IMR-90 (cell line): ENCODE measurements around the gene RELL2. TPM values are rescaled to one million over a fixed set of nuclear protein-coding genes. Genes with fewer than 3 reads are reported as not detected.

Source experiments
- ATAC-seq: fragments of 200-7000 bp; cut with Tn5 transposase; 2 replicates; pipeline ENCODE4 v1.9.1; 2020; ENCODE audit warnings: low read depth, mild to moderate bottlenecking, moderate library complexity
- BruUV-seq: library from RNA; stranded (reverse); fragments of 400-500 nt; replicated peaks from 2 replicates; lab custom pipeline; 2021; lab: Mats Ljungman, UMichigan
- CTCF ChIA-PET: fragments of 300-600 bp; formaldehyde crosslinking; extraction: SDS; loops from one replicate; lab custom pipeline; 2021; ENCODE audit warnings: antibody characterized with exemption; lab: Yijun Ruan, JAX
- POLR2A ChIA-PET: fragments of 300-600 bp; sonication (Branson Sonifier 250); formaldehyde crosslinking; loops from one replicate; lab custom pipeline; 2022; ENCODE audit warnings: antibody characterized with exemption; ENCODE audit not compliant: unreplicated experiment; lab: Charles Lee
- DNase-seq: peaks from one replicate; pipeline ENCODE4 v3.0.0; 2013
- H2AFZ ChIP-seq: replicated peaks from 2 replicates; pipeline ENCODE3; 2013; ENCODE audit warnings: low read length, mild to moderate bottlenecking; ENCODE audit not compliant: poor library complexity
- H2AK5ac ChIP-seq: 2 replicates; pipeline ENCODE4 v1.6.1; 2013; ENCODE audit warnings: low read depth, low read length, inconsistent platforms
- H2AK9ac ChIP-seq: replicated peaks from 2 replicates; pipeline ENCODE3; 2013; ENCODE audit warnings: mild to moderate bottlenecking, low read depth, low read length, moderate library complexity; ENCODE audit not compliant: poor library complexity
- H2BK120ac ChIP-seq: 2 replicates; pipeline ENCODE4 v1.6.1; 2013; ENCODE audit warnings: low read depth, low read length, inconsistent platforms
- H2BK15ac ChIP-seq: 3 replicates; pipeline ENCODE4 v1.6.1; 2013; ENCODE audit warnings: low read depth, low read length, inconsistent platforms
- H2BK20ac ChIP-seq: 2 replicates; pipeline ENCODE4 v1.6.1; 2013; ENCODE audit warnings: low read depth, mild to moderate bottlenecking, inconsistent platforms, low read length, moderate library complexity
- H2BK5ac ChIP-seq: 2 replicates; pipeline ENCODE4 v1.6.1; 2013; ENCODE audit warnings: mild to moderate bottlenecking, low read depth, low read length, inconsistent platforms; ENCODE audit not compliant: poor library complexity, severe bottlenecking
- H3K14ac ChIP-seq: replicated peaks from 2 replicates; pipeline ENCODE4 v1.6.1; 2013; ENCODE audit warnings: low read depth, low read length, inconsistent platforms
- H3K18ac ChIP-seq: 2 replicates; pipeline ENCODE4 v1.6.1; 2013; ENCODE audit warnings: low read depth, low read length, control low read depth
- H3K23ac ChIP-seq: 2 replicates; pipeline ENCODE4 v1.6.1; 2013; ENCODE audit warnings: low read depth, low read length, inconsistent platforms
- H3K27ac ChIP-seq: 2 replicates; pipeline ENCODE4 v1.5.1; 2013; ENCODE audit warnings: mild to moderate bottlenecking, control low read depth, low read length; ENCODE audit not compliant: insufficient read depth
- H3K27me3 ChIP-seq: 2 replicates; pipeline ENCODE4 v1.6.1; 2013; ENCODE audit warnings: low read length; ENCODE audit not compliant: control insufficient read depth, insufficient read depth
- H3K36me3 ChIP-seq: 2 replicates; pipeline ENCODE4 v1.6.1; 2013; ENCODE audit warnings: low read length, mixed read lengths; ENCODE audit not compliant: control insufficient read depth, insufficient read depth
- H3K4ac ChIP-seq: 2 replicates; pipeline ENCODE4 v1.6.1; 2013; ENCODE audit warnings: low read depth, low read length, inconsistent platforms
- H3K4me1 ChIP-seq: 2 replicates; pipeline ENCODE4 v1.6.1; 2013; ENCODE audit warnings: low read length, mixed read lengths; ENCODE audit not compliant: control insufficient read depth, insufficient read depth
- H3K4me2 ChIP-seq: 2 replicates; pipeline ENCODE4 v1.6.1; 2013; ENCODE audit warnings: low read depth, mild to moderate bottlenecking, control low read depth, low read length, moderate library complexity
- H3K4me3 ChIP-seq: 2 replicates; pipeline ENCODE4 v1.5.1; 2013; ENCODE audit warnings: low read depth, mild to moderate bottlenecking, control low read depth, low read length, moderate library complexity; ENCODE audit not compliant: insufficient read depth
- H3K56ac ChIP-seq: 2 replicates; pipeline ENCODE4 v1.6.1; 2013; ENCODE audit warnings: low read length, inconsistent platforms; ENCODE audit not compliant: insufficient read depth; ENCODE audit errors: extremely low read depth
- H3K79me1 ChIP-seq, 2 experiments: 2 replicates each; pipeline ENCODE4 v1.6.1; 2013; ENCODE audit warnings: low read length in 2 of 2, inconsistent platforms in 1 of 2, low read depth in 1 of 2
- H3K9ac ChIP-seq: 2 replicates; pipeline ENCODE4 v1.6.1; 2013; ENCODE audit warnings: low read depth, low read length, control low read depth
- H3K9me1 ChIP-seq: 2 replicates; pipeline ENCODE4 v1.6.1; 2013; ENCODE audit warnings: low read length, inconsistent platforms; ENCODE audit not compliant: insufficient read depth
- H3K9me3 ChIP-seq: 2 replicates; pipeline ENCODE4 v1.6.1; 2013; ENCODE audit warnings: low read length; ENCODE audit not compliant: control insufficient read depth, insufficient read depth
- H4K20me1 ChIP-seq: 2 replicates; pipeline ENCODE4 v1.6.1; 2013; ENCODE audit warnings: low read length, inconsistent platforms; ENCODE audit not compliant: insufficient read depth
- H4K5ac ChIP-seq: 2 replicates; pipeline ENCODE4 v1.6.1; 2013; ENCODE audit warnings: mild to moderate bottlenecking, low read depth, low read length, control low read depth
- H4K8ac ChIP-seq, 2 experiments: 2 replicates each; pipeline ENCODE4 v1.6.1; 2013; ENCODE audit warnings: low read depth in 2 of 2, low read length in 2 of 2, control low read depth in 1 of 2, inconsistent platforms in 1 of 2
- H4K91ac ChIP-seq: 2 replicates; pipeline ENCODE4 v1.6.1; 2013; ENCODE audit warnings: low read depth, low read length, inconsistent platforms; ENCODE audit not compliant: insufficient read depth
- BHLHE40 ChIP-seq: fragments of 150-350 bp; IDR thresholded peaks from 2 replicates; pipeline ENCODE4 v1.6.1; 2016; ENCODE audit warnings: mild to moderate bottlenecking, low read depth, low read length
- CEBPB ChIP-seq: IDR thresholded peaks from 2 replicates; pipeline ENCODE4 v1.6.1; 2012; ENCODE audit warnings: low read depth, low read length, improper control_type of control experiment
- CHD1 ChIP-seq: IDR thresholded peaks from 2 replicates; pipeline ENCODE4 v1.6.1; 2012; ENCODE audit warnings: low read depth, low read length, improper control_type of control experiment
- ELK1 ChIP-seq: fragments of 150-350 bp; IDR thresholded peaks from 2 replicates; pipeline ENCODE4 v1.6.1; 2016; ENCODE audit warnings: low read depth, mild to moderate bottlenecking, low read length, moderate library complexity, borderline replicate concordance
- FOS ChIP-seq: fragments of 150-350 bp; IDR thresholded peaks from 2 replicates; pipeline ENCODE4 v1.6.1; 2016; ENCODE audit warnings: low read depth, low read length
- MAFK ChIP-seq: IDR thresholded peaks from 2 replicates; pipeline ENCODE4 v1.6.1; 2012; ENCODE audit warnings: low read depth, low read length, improper control_type of control experiment
- MAZ ChIP-seq: IDR thresholded peaks from 2 replicates; pipeline ENCODE4 v1.6.1; 2012; ENCODE audit warnings: low read depth, mild to moderate bottlenecking, low read length, improper control_type of control experiment, moderate library complexity, borderline replicate concordance
- MXI1 ChIP-seq: IDR thresholded peaks from 2 replicates; pipeline ENCODE4 v1.6.1; 2012; ENCODE audit warnings: low read depth, mild to moderate bottlenecking, low read length, moderate library complexity, borderline replicate concordance
- NFE2L2 ChIP-seq: fragments of 150-350 bp; IDR thresholded peaks from 2 replicates; pipeline ENCODE4 v1.6.1; 2016; ENCODE audit warnings: low read depth, mild to moderate bottlenecking, low read length
- POLR2A ChIP-seq: IDR thresholded peaks from 2 replicates; pipeline ENCODE4 v1.6.1; 2012; ENCODE audit warnings: mild to moderate bottlenecking, low read depth, low read length
- RCOR1 ChIP-seq: IDR thresholded peaks from 2 replicates; pipeline ENCODE4 v1.6.1; 2012; ENCODE audit warnings: mild to moderate bottlenecking, low read length, improper control_type of control experiment; ENCODE audit not compliant: insufficient replicate concordance
- RFX5 ChIP-seq: IDR thresholded peaks from 2 replicates; pipeline ENCODE4 v1.8.0; 2012; ENCODE audit warnings: low read depth, mild to moderate bottlenecking, low read length, moderate library complexity
- SMC3 ChIP-seq: fragments of 150-350 bp; IDR thresholded peaks from 2 replicates; pipeline ENCODE4 v1.6.1; 2016; ENCODE audit warnings: low read depth, mild to moderate bottlenecking, antibody characterized with exemption, low read length, moderate library complexity
- USF2 ChIP-seq: fragments of 150-350 bp; IDR thresholded peaks from 2 replicates; pipeline ENCODE4 v1.6.1; 2017; ENCODE audit warnings: mild to moderate bottlenecking, antibody characterized with exemption, low read length, low read depth
- WGBS, 2 experiments: methylation state at CpG; one replicate each; pipeline versions ENCODE4 v1.1.5 to v1.1.7; 2013; ENCODE audit warnings: missing lambda C conversion rate in 2 of 2; ENCODE audit not compliant: insufficient read length in 1 of 2; ENCODE audit errors: extremely low coverage in 2 of 2; 5-methylcytosine and 5-hydroxymethylcytosine counted together
- dilution Hi-C: fragments of 300-500 bp; cut with HindIII; formaldehyde crosslinking; loops from one replicate; pipeline ENCODE4 v1.14.3; 2018; ENCODE audit warnings: low sequenced_read_pairs; ENCODE audit not compliant: unreplicated experiment
- in situ Hi-C: fragments of 300-500 bp; cut with MboI; formaldehyde crosslinking; loops from 3 replicates; pipeline ENCODE4 v1.14.3; 2019; ENCODE audit warnings: low sequenced_read_pairs, inconsistent platforms, mixed read lengths
- intact Hi-C: fragments of 100-400 bp; cut with micrococcal nuclease; formaldehyde crosslinking; loops from 2 replicates; pipeline ENCODE4 v1.10.0; 2022
- polyA plus RNA-seq, 3 experiments: library from polyadenylated mRNA; depleted of rRNA; stranded (reverse); fragments of >200 nt; gene quantifications; 2 replicates each; pipeline ENCODE4 v1.2.3, GENCODE V29; 2012; ENCODE audit warnings: low replicate concordance in 1 of 3
- total RNA-seq: library from RNA; depleted of rRNA; stranded (reverse); fragments of >200 nt; gene quantifications from 2 replicates; pipeline ENCODE4 v1.2.3, GENCODE V29; 2012
- TF ChIP-seq, protein P1 (sequence below): conservative IDR thresholded peaks from 2 replicates; pipeline ENCODE4 v1.5.1; 2012; ENCODE audit warnings: mild to moderate bottlenecking, low read depth, low read length, improper control_type of control experiment

RELL2 gene
- total and polyA plus RNA-seq, 2 of the 4 experiments (the other 2 are of a cell fraction): 2.2 to 7.6 TPM

DNA sequence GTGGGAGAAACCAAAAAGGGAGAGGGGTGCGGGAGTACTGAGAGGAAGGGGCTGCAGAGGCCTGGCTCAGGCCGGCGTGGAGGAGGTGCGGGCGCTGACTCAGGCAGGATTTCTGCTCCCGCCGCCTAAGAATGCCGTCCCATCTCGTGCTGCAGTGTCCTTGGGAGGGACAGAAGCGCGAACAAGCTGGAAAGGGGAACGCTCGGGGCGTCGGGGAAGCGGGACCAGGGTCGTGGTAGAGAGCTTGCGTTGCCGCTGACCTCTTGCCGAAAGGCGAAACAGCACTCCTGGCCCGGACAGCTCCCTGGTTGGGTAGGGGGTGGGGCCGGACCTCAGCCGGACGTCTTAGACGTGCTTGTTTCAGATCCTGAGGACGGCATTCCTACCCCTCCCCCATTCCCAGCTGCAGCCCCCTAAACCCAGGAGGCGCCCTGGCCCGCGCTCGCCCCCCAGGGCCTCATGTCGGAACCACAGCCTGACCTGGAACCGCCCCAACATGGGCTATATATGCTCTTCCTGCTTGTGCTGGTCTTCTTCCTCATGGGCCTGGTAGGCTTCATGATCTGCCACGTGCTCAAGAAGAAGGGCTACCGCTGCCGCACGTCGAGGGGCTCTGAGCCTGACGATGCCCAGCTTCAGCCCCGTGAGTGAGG, 1.1 kb downstream of the RELL2 start:
- Histone ChIP-seq H3K9me1 (peaks cover 28% of the 10 kb centered on the region), H4K8ac (no peak overlapping the region), H2AK9ac (peak overlapping the region; percentile 74), H3K14ac (no peak overlapping the region), H4K5ac (no peak overlapping the region), H3K18ac (no peak overlapping the region), H3K27ac (no peak overlapping the region), H3K36me3 (peaks cover 11% of the 10 kb centered on the region), H4K91ac (no peak overlapping the region; the same call in 1 of the 2 replicates), H3K4me2 (peak overlapping the region; percentile 70), H3K27me3 (no peaks in the 10 kb centered on the region), H2AFZ (peak overlapping the region; percentile 97), H2BK5ac (no peak overlapping the region), H3K79me1 (peaks cover 20 to 43% of the 10 kb centered on the region in 2 experiments), H3K56ac (no peak overlapping the region), H3K9me3 (no peaks in the 10 kb centered on the region), H3K4me3 (peak overlapping the region; percentile 97), H3K9ac (no peak overlapping the region), H3K4me1 (peaks cover 12% of the 10 kb centered on the region), H3K23ac (no peak overlapping the region), H2AK5ac (no peak overlapping the region), H2BK120ac (no peak overlapping the region), H4K20me1 (peaks cover 27% of the 10 kb centered on the region), H2BK20ac (no peak overlapping the region), H2BK15ac (no peak overlapping the region), H3K4ac (no peak overlapping the region)
- dilution Hi-C loops (no loop called here), intact Hi-C loops (loop anchor here (2.0 kb wide), 1 partner anchor 45 kb away; no protein-coding TSS in a partner anchor), in situ Hi-C loops (no loop called here)
- ChIA-PET POLR2A (no interaction called here), CTCF (interaction anchor here (0.7 to 0.8 kb wide), 2 partner anchors 46 to 74 kb away, joined by 3 read pairs; no protein-coding TSS in a partner anchor)
- no TSS peak for BruUV-seq
- WGBS, 2 experiments: 5% methylated on average over 11 of the region's 40 CpGs; no CpG with 5 or more reads in 1 of the 2 experiments
- DNase-seq (peak; percentile 37), ATAC-seq (peak; percentile 13)
- TF ChIP-seq MAZ: peak; percentile 24; the same call in 1 of the 2 replicates
- TF ChIP-seq MAFK: no peak
- no peak for TF ChIP-seq CHD1
- peak; percentile 46; the same call in 1 of the 2 replicates for TF ChIP-seq BHLHE40
- no peak for TF ChIP-seq ELK1
- TF ChIP-seq USF2: no peak
- TF ChIP-seq, protein P1, sequence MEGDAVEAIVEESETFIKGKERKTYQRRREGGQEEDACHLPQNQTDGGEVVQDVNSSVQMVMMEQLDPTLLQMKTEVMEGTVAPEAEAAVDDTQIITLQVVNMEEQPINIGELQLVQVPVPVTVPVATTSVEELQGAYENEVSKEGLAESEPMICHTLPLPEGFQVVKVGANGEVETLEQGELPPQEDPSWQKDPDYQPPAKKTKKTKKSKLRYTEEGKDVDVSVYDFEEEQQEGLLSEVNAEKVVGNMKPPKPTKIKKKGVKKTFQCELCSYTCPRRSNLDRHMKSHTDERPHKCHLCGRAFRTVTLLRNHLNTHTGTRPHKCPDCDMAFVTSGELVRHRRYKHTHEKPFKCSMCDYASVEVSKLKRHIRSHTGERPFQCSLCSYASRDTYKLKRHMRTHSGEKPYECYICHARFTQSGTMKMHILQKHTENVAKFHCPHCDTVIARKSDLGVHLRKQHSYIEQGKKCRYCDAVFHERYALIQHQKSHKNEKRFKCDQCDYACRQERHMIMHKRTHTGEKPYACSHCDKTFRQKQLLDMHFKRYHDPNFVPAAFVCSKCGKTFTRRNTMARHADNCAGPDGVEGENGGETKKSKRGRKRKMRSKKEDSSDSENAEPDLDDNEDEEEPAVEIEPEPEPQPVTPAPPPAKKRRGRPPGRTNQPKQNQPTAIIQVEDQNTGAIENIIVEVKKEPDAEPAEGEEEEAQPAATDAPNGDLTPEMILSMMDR: peak; percentile 34
- TF ChIP-seq NFE2L2: no peak
- peak; percentile 55; the same call in 1 of the 2 replicates for TF ChIP-seq MXI1
- TF ChIP-seq CEBPB: no peak
- no peak for TF ChIP-seq POLR2A
- TF ChIP-seq SMC3: no peak
- no peak for TF ChIP-seq FOS
- TF ChIP-seq RCOR1: no peak
- TF ChIP-seq RFX5: no peak
